Measurements from ENCODE around the gene INPPL1.
"Not testable (repeated sequence)": the region's sequence is repeated elsewhere in the genome, so short reads cannot be mapped to it uniquely, and the experiment has no call there.

The INPPL1 gene

GRCh38 chr11:72244361-72245262 lies 20.0 kb downstream of the INPPL1 start:
- no peak for DNase-seq (ENCODE audit: low read depth in 2 of 2)

- no peak for DNase-seq (ENCODE audit: low read depth in 2 of 2)
Measured at GRCh38 chr11:72245263-72245816, 20.8 kb downstream of the INPPL1 start.

- DNase-seq (ENCODE audit: low read depth in 2 of 2): no peak
Measured at GRCh38 chr11:72247584-72247983, 23.0 kb downstream of the INPPL1 start.

GRCh38 chr11:72249961-72250360 lies 25.4 kb downstream of the INPPL1 start:
- no peak for DNase-seq (ENCODE audit: low read depth in 2 of 2)

- no peak for DNase-seq (ENCODE audit: low read depth in 2 of 2)
Measured at GRCh38 chr11:72250661-72251464, 26.3 kb downstream of the INPPL1 start.

- no peak for DNase-seq (ENCODE audit: low read depth in 2 of 2)
Measured at GRCh38 chr11:72251614-72252013, 27.0 kb downstream of the INPPL1 start.

- no peak for DNase-seq (ENCODE audit: low read depth in 2 of 2)
Measured at GRCh38 chr11:72253392-72253791, 28.8 kb downstream of the INPPL1 start.

- DNase-seq (ENCODE audit: low read depth in 2 of 2): no peak
Measured at GRCh38 chr11:72254299-72254993, 29.9 kb downstream of the INPPL1 start.

GRCh38 chr11:72257570-72257969 lies 33.0 kb downstream of the INPPL1 start:
- DNase-seq (ENCODE audit: low read depth in 2 of 2): no peak

- no peak for DNase-seq (ENCODE audit: low read depth in 2 of 2)
Measured at GRCh38 chr11:72259490-72259889, 34.9 kb downstream of the INPPL1 start.

GRCh38 chr11:72260574-72260973 lies 36.0 kb downstream of the INPPL1 start:
- no peak for DNase-seq (ENCODE audit: low read depth in 2 of 2)

- no peak for DNase-seq (ENCODE audit: low read depth in 2 of 2)
Measured at GRCh38 chr11:72263361-72263760, 38.8 kb downstream of the INPPL1 start.

GRCh38 chr11:72265951-72266350 lies 41.4 kb downstream of the INPPL1 start:
- no peak for DNase-seq (ENCODE audit: low read depth in 2 of 2)

- DNase-seq (ENCODE audit: low read depth in 2 of 2): not testable (repeated sequence)
Measured at GRCh38 chr11:72266960-72267359, 42.4 kb downstream of the INPPL1 start.

- DNase-seq (ENCODE audit: low read depth in 2 of 2): no peak
Measured at GRCh38 chr11:72267956-72268617, 43.5 kb downstream of the INPPL1 start.

GRCh38 chr11:72271980-72272379 lies 47.4 kb downstream of the INPPL1 start:
- DNase-seq (ENCODE audit: low read depth in 2 of 2): no peak

- DNase-seq (ENCODE audit: low read depth in 2 of 2): no peak
Measured at GRCh38 chr11:72274435-72274834, 49.9 kb downstream of the INPPL1 start.

- DNase-seq (ENCODE audit: low read depth in 2 of 2): no peak
Measured at GRCh38 chr11:72278905-72279304, 54.3 kb downstream of the INPPL1 start.

- DNase-seq (ENCODE audit: low read depth in 2 of 2): no peak
Measured at GRCh38 chr11:72280037-72280436, 55.5 kb downstream of the INPPL1 start.

GRCh38 chr11:72280726-72281315 lies 56.3 kb downstream of the INPPL1 start:
- no peak for DNase-seq (ENCODE audit: low read depth in 2 of 2)

GRCh38 chr11:72283947-72284346 lies 59.4 kb downstream of the INPPL1 start:
- DNase-seq (ENCODE audit: low read depth in 2 of 2): no peak
